Measurements from ENCODE around the gene INPP5F. TPM values are rescaled to one million over a fixed set of nuclear protein-coding genes. Genes with fewer than 3 reads are reported as not detected.
"Not testable (repeated sequence)": the region's sequence is repeated elsewhere in the genome, so short reads cannot be mapped to it uniquely, and the experiment has no call there.

INPP5F gene
- total RNA-seq, 6 experiments from 2014 or later: 2.0 to 3.9 (median 2.5) TPM

- Histone ChIP-seq H3K9me3 (no peaks in the 10 kb centered on the region), H3K27me3 (no peaks in the 10 kb centered on the region), H3K27ac (no peak overlapping the region), H3K36me3 (no peaks in the 10 kb centered on the region), H3K4me3 (no peak overlapping the region), H3K4me1 (no peaks in the 10 kb centered on the region)
- DNase-seq (no peak), ATAC-seq (no peak)
- no peak for TF ChIP-seq CTCF (IDR thresholded peaks at IDR 0.05)
- TF ChIP-seq POLR2A (IDR thresholded peaks at IDR 0.05): no peak
- intact Hi-C loops (cut with DNase I): no loop called here
- 90% methylated on average over 2 of the region's 2 CpGs for WGBS (ENCODE audit: insufficient coverage, low coverage, low lambda C conversion rate, missing lambda C conversion rate)
Observed at GRCh38 chr10:119702583-119702982, 23.3 kb upstream of the INPP5F start.

- no peaks in the 10 kb centered on the region for H3K36me3 ChIP-seq
- WGBS (ENCODE audit: insufficient coverage, low coverage, low lambda C conversion rate, missing lambda C conversion rate): 76% methylated on average over 9 of the region's 9 CpGs
- DNase-seq (no peak), ATAC-seq (no peak)
- intact Hi-C loops (cut with DNase I): no loop called here
- no peaks in the 10 kb centered on the region for H3K27me3 ChIP-seq
- no peak for TF ChIP-seq CTCF (IDR thresholded peaks at IDR 0.05)
- no peak for TF ChIP-seq POLR2A (IDR thresholded peaks at IDR 0.05)
- no peaks in the 10 kb centered on the region for H3K9me3 ChIP-seq
- H3K4me1 ChIP-seq: no peaks in the 10 kb centered on the region
- H3K4me3 ChIP-seq: no peak overlapping the region
- H3K27ac ChIP-seq: no peak overlapping the region
Observed at GRCh38 chr10:119703903-119704508, 21.8 kb upstream of the INPP5F start.

- no peak for DNase-seq
- Histone ChIP-seq H3K9me3 (no peaks in the 10 kb centered on the region), H3K4me3 (no peak overlapping the region), H3K27ac (no peak overlapping the region), H3K36me3 (no peaks in the 10 kb centered on the region), H3K27me3 (no peaks in the 10 kb centered on the region), H3K4me1 (no peaks in the 10 kb centered on the region)
- ATAC-seq: no peak
- TF ChIP-seq CTCF (IDR thresholded peaks at IDR 0.05) (no peak), POLR2A (IDR thresholded peaks at IDR 0.05) (no peak)
- intact Hi-C loops (cut with DNase I): no loop called here
- WGBS (ENCODE audit: insufficient coverage, low coverage, low lambda C conversion rate, missing lambda C conversion rate): 71% methylated on average over 3 of the region's 3 CpGs
Observed at GRCh38 chr10:119705434-119705831, 20.4 kb upstream of the INPP5F start.

- 68% methylated on average over 6 of the region's 7 CpGs for WGBS (ENCODE audit: insufficient coverage, low coverage, low lambda C conversion rate, missing lambda C conversion rate)
- no peaks in the 10 kb centered on the region for H3K9me3 ChIP-seq
- H3K36me3 ChIP-seq: no peaks in the 10 kb centered on the region
- DNase-seq (no peak), ATAC-seq (no peak)
- TF ChIP-seq CTCF (IDR thresholded peaks at IDR 0.05) (no peak), POLR2A (IDR thresholded peaks at IDR 0.05) (no peak)
- no peaks in the 10 kb centered on the region for H3K27me3 ChIP-seq
- H3K27ac ChIP-seq: no peak overlapping the region
- intact Hi-C loops (cut with DNase I): no loop called here
- H3K4me1 ChIP-seq: no peaks in the 10 kb centered on the region
- H3K4me3 ChIP-seq: no peak overlapping the region
Observed at GRCh38 chr10:119706521-119707278, 19.1 kb upstream of the INPP5F start.

GRCh38 chr10:119707331-119707730 lies 18.5 kb upstream of the INPP5F start:
- H3K36me3 ChIP-seq; H3K27me3 ChIP-seq; H3K9me3 ChIP-seq; H3K4me1 ChIP-seq; ATAC-seq; DNase-seq; H3K4me3 ChIP-seq; H3K27ac ChIP-seq; intact Hi-C loops (cut with DNase I): not testable (repeated sequence)
- 74% methylated on average over 5 of the region's 5 CpGs for WGBS (ENCODE audit: insufficient coverage, low coverage, low lambda C conversion rate, missing lambda C conversion rate)

GRCh38 chr10:119710935-119711334 lies 14.9 kb upstream of the INPP5F start:
- ATAC-seq; intact Hi-C loops (cut with DNase I): not testable (repeated sequence)

More at GRCh38 chr10:119710935-119711334, 14.9 kb upstream of the INPP5F start:
- H3K4me3 ChIP-seq, H3K36me3 ChIP-seq, H3K27me3 ChIP-seq, H3K27ac ChIP-seq, DNase-seq, H3K4me1 ChIP-seq, H3K9me3 ChIP-seq: not testable (repeated sequence)
- WGBS (ENCODE audit: insufficient coverage, low coverage, low lambda C conversion rate, missing lambda C conversion rate): 83% methylated on average over 1 of the region's 1 CpG

All from right lobe of liver (tissue), 6 donors.